RWPE1 (cell line): ENCODE results near the gene CDK5R1.
"Not testable (repeated sequence)": the region's sequence is repeated elsewhere in the genome, so short reads cannot be mapped to it uniquely, and the experiment has no call there.

ENCODE experiments used
- CTCF ChIA-PET: fragments of 350-600 bp; sonication (Branson Sonifier 250); formaldehyde crosslinking; extraction: SDS; loops from one replicate; lab custom pipeline; 2021; lab: Yijun Ruan, JAX
- POLR2A ChIA-PET: fragments of 400-600 bp; formaldehyde crosslinking; extraction: SDS; loops from one replicate; lab custom pipeline; 2020; ENCODE audit warnings: antibody characterized with exemption; ENCODE audit not compliant: low non-redundant PET; lab: Yijun Ruan, JAX
- DNase-seq: peaks from one replicate; pipeline ENCODE4 v3.0.0; 2012; ENCODE audit warnings: low spot score
- H3K27ac ChIP-seq: fragments of 450-650 bp; 2 replicates; pipeline ENCODE4 v1.5.1; 2017
- CTCF ChIP-seq: fragments of 450-650 bp; conservative IDR thresholded peaks from 2 replicates; pipeline ENCODE4 v1.5.1; 2017; ENCODE audit warnings: low read depth, mild to moderate bottlenecking

CDK5R1 gene

GRCh38 chr17:32523017-32523680 is 36.4 kb downstream of the CDK5R1 start:
- ChIA-PET CTCF (no interaction called here), POLR2A (no interaction called here)
- DNase-seq: no peak
- no peak overlapping the region for H3K27ac ChIP-seq
- no peak for TF ChIP-seq CTCF

GRCh38 chr17:32523827-32524552 is 37.2 kb downstream of the CDK5R1 start:
- ChIA-PET CTCF (no interaction called here), POLR2A (no interaction called here)
- no peak for TF ChIP-seq CTCF
- H3K27ac ChIP-seq: no peak overlapping the region
- DNase-seq: no peak

GRCh38 chr17:32524553-32524880 is 37.7 kb downstream of the CDK5R1 start:
- H3K27ac ChIP-seq, POLR2A ChIA-PET, CTCF ChIA-PET, DNase-seq: not testable (repeated sequence)

GRCh38 chr17:32525122-32525521 is 38.3 kb downstream of the CDK5R1 start:
- POLR2A ChIA-PET: no interaction called here
- DNase-seq: no peak

GRCh38 chr17:32527146-32527545 is 40.4 kb downstream of the CDK5R1 start:
- no peak overlapping the region for H3K27ac ChIP-seq
- no peak for DNase-seq
- ChIA-PET CTCF (no interaction called here), POLR2A (no interaction called here)
- TF ChIP-seq CTCF: no peak

More at GRCh38 chr17:32525122-32525521, 38.3 kb downstream of the CDK5R1 start:
- CTCF ChIA-PET: no interaction called here
- no peak overlapping the region for H3K27ac ChIP-seq
- TF ChIP-seq CTCF: no peak

- TF ChIP-seq CTCF: no peak
- no peak for DNase-seq
- ChIA-PET CTCF (no interaction called here), POLR2A (no interaction called here)
- H3K27ac ChIP-seq: no peak overlapping the region
These were observed 42.0 kb downstream of the CDK5R1 start for GRCh38 chr17:32528825-32529224.

- ChIA-PET CTCF (no interaction called here), POLR2A (no interaction called here)
- no peak overlapping the region for H3K27ac ChIP-seq
- no peak for TF ChIP-seq CTCF
- no peak for DNase-seq
These were observed 42.8 kb downstream of the CDK5R1 start for GRCh38 chr17:32529604-32530003.
